GM21825 (cell line): Measurements from ENCODE around the gene KRT84.

ENCODE experiments used
- ATAC-seq: cut with Tn5 transposase; IDR thresholded peaks from one replicate; pipeline ENCODE4 v1.9.1; 2021; ENCODE audit warnings: mild to moderate bottlenecking, moderate library complexity; ENCODE audit not compliant: unreplicated experiment

Gene KRT84

DNA sequence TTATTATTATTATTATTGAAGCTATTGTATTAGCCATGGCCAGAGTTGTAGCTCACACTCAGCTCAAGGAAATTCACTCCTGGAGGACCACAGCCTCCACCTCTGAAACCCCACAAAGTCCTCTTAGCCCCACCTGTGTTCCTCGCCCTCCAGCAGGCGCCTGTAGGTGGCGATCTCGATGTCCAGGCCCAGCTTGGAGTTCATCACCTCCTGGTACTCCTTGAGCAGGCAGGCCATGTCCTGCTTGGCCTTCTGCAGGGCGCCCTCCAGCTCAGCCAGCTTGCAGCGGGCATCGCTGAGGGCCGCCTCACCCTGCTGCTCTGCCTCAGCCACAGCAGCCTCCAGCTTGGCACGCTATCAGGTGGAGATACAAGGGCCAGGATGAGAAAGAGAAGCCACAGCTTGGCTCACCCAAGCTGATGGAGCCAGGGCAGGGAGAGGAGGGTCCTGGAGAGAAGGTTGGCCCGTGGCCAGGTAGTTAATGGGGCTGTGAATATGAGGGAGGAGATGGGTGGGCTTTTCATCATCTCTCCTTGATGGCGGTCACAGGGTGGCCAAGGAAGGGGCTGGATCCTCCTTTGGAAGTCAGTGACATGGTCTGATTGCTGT is 23.2 kb downstream of the KRT84 start:
- ATAC-seq, result no peak

DNA sequence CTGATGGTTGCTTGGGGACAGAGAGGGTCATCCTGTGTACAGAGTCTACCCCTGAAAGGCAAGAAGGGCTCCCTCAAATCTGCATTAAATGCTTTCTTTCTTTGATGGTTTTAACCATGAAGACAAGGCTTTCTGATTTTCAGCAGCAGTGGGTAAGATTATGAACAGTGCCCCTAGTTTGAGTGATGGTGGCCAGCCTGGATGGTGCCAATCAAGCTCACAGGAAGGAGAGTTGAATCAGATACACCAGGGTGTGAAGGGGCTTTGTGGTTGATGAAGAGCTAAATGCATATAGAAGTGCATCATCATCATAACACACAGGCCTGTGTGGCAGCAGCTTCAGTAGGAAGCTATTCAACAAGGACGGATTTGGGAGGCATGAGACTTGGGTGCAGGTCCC is 23.9 kb downstream of the KRT84 start:
- no peak for ATAC-seq

DNA sequence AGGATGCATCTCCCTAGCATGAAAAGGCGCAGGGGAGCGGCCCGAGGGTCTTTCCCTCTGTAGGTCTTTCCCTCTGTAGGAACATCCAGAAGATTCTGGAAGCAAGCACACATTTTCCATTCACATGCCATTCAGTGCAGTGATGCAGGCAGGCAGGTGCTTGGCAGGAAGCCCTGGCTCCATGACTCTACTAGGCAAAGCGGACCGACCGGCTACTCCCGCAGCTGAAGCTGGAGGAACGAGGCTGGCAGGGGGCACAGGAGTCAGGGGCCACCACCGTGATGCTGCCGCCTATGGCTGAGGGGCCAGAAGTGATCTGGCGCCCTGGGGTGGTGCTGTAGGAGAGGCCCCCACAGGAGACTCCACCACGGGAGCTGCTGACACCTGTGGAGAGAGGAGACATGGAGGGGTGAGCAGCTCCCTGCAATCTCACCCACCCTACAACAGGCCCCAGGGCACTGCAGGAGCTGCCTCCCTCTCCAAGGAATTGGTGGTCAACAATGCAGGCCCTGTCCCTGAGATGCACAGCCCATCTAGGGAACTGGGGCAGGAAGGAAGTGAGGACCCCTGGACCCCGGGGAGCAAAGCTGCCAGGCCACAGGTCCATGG is 24.7 kb downstream of the KRT84 start:
- no peak for ATAC-seq

DNA sequence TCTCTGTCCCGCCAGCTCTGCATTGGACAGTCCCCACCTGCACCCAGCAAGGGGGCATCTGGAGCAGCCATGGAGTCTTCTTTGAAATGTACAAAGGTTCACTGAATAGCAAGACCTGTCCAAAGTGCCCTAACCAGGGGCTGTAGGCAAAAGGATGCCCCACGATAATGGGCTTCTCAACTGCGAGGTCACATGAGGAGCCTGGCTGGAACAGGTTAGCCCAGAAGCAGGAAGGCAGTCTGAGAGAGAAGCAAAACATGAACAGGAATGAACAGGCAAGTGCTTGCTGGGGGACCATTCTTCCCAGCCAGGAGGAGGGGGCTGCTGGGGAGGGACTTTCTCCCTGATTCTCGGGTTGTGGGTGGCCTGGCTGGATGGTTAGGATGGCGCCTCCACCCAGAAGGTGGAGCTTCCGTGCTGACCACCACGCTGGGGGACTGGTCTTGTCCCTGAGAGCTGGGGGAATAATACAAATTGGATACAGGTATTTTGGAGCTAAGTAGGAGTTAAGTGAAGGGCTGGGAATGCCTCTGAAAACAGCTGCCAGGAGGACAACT is 25.3 kb downstream of the KRT84 start:
- no peak for ATAC-seq

DNA sequence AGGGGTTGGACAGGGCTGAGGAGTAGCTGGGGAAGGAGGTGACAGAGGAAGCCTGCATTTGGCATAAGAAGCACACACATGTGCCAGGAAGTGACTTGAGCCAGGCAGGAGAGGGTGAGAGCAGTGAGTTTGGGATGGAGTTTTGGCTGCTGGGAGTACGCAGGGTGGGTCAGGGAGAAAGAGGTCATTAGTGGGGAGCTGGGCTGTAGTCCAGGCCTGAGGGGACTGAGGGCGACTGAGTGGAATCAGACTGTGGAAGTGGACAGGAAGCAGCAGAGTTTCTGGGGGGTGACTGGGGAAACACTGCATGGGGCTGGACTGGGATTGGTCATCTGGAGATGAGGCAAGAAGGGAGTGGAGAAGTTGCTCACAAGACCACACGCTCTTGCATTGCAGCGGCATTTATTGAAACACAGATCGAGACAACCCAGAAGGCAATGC is 25.8 kb downstream of the KRT84 start:
- no peak for ATAC-seq

DNA sequence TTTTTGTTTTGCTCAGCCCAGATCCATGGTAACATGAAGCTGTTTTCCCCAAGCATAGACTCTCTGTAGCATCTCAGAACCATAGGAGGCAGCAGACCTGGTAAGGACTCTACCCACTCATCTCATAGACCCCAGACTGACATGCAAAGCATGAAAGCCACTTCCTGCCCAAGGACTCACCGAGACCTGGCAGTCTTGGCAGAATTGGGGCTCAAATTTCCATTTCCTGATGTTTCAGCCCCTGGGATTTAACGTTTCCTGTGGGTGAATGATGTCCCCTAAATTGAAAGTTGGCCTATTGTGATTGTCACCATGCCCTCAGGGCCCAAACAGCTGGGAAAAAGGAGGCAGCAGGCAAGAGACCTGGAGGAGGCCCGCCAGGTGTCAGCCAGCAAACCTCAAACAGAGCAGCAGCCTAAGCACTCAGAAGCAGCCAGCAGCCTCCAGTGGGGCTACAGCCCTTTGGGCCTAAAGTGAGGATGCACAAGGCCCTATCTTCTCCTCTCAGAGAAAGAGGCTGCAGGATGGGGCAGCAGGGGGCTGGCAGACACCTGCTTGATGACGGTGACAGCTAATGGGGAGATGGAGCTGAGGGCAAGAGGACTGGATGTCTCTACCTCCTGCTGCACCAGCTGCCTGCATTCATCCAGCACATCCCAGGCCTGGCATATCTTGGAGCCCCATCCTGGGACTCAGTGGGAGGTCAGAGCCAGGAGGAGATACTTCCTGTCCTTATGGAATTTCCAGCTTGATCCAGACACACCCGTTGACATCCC is 26.7 kb downstream of the KRT84 start:
- ATAC-seq, result peak; percentile 96

DNA sequence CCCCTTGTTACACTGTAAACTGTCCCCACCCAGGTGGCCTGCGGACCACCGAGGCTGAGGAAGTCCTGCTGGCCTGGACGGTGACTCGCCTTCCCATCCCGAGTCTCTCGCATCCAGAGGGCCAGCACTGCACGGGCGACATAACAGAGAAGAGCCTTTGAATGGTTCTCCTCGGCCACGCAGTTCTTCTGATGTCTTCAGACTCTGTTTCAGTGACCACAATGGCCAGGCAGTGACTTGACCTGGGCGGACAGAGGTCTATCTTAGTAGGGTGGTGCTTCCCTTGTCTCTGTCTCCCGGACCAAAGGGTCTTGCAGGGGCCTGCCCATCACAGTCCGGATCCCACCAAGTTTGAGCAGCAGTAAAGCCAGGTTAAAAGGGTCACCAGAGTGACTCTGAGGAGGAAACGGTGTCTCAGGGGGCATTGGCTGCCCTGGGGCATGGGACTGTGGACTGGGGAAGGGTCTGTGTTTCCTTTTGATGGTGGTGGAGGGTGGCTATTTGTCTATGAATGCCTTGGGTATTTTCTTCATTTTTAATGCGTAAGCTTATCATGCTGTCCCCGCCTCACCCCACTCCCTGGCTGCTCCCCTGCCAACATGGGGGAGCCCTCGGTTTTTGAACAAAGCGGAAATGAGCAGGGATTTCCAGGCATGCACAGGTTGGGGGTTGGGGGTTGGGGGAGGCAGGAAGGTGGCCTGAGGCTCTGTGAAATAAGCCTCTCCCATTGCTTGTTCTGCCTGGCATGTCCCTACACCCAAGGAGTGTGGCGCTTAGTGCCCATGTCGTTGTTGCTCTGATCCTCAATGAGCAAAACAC is 28.5 kb downstream of the KRT84 start:
- no peak for ATAC-seq

DNA sequence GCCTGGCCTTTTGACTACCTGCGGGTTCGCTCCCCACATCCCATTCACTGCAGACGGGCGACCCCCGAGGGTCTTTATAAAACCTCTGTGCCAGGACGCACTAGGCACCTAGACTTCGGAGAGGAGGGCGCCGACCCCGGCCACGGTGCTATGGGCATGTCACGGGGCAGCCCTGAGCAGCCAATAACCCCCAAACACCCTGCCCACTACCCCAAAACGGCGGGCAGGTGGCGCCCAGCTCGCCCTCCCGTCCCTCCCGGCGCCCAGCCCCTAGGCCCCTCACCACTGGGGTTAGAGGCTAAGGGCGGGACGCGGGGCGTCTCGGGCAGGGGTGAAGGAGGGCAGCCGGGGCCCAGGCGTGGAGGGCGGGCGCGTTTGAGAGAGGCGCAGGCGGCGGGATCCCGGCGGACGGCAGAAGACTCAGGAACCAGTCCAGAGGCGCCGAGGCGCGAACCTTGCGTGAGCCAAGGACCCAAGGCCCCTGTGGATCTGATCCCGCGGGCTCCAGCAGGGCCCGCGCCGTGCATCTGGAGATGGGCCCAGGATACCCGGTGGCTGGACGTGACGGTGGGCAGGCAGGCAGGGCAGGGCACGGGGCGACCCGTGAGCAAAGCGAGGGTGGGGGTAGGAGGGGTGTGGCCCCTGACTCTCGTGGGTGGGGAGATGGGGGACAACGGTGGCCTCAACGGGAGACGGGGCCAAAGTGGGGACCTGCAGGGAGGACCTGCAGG is 29.3 kb downstream of the KRT84 start:
- no peak for ATAC-seq

DNA sequence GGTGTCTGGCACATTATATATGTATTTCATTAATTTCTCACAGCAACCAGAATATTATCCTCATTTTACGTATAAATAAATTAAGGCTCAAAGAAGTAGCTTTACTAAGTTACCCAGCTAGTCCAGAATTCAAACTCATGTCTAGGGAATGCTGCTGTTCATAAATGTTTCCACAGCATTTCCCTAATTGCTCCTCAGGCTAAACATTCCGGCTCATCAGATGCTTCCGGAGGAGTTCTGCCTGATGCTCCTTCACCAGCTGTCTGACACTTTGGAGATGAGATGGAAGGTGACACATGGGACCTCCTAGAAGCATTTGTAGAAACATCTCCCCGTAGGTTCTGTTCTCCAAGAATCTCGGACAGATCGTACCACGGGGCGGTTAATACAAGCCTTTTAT is 30.3 kb downstream of the KRT84 start:
- ATAC-seq, result no peak

DNA sequence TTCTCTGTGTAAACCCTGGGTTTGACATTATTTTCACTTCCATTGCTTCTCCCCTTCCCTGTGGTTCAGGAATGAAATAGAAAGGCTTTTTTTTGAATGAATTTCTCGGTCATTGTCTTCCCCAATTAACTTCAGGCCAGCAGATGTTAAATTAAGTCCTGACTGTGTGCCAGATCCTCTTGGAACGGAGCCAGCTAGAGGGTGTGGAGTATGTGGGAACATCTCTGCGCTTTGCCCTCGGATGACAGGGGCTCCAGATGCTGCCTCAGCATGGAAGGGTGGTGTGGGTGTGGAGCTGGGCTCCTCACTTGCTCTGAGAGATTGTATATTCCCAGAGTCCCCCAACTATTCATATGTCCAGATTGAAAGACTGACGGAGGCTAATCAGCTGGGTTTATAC is 31.3 kb downstream of the KRT84 start:
- no peak for ATAC-seq

DNA sequence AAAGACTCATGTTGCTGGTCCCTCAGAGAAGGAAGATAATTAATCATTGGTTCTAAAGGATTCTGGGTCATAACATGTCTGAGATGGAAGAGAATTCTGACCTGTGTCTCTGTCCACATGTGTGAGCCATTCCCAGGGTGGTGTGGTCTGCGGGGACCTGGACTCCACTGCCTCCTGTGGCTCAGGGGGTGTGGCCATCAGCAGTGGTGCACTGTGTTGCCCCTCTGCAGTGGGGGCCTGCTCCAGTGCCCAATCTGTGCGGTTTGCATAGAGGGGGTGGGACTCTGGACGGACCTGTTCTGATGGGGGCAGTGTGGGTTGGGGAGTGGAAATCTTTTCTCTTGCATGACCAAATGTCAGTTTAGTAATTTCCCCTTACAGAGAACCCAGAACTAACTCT is 31.7 kb downstream of the KRT84 start:
- ATAC-seq, result no peak

DNA sequence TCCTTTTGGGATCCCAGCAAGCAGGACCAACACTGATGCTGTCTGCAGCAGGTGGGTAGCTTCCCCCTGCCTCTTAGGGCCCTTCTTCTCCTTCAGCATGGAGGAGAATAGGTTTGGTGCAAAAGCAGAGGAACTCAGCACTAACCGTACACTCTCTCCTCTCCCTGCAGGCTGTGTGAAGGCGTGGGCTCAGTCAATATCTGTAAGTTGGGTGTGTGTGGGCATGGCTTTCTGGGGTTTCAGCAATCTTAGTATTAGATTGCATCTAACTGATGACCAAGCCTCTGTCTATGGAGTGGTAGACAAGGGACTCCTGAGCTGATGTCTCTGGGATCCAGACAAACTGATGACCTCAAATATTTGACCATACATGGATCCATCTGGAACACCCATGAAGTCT is 32.5 kb downstream of the KRT84 start:
- ATAC-seq, result no peak

DNA sequence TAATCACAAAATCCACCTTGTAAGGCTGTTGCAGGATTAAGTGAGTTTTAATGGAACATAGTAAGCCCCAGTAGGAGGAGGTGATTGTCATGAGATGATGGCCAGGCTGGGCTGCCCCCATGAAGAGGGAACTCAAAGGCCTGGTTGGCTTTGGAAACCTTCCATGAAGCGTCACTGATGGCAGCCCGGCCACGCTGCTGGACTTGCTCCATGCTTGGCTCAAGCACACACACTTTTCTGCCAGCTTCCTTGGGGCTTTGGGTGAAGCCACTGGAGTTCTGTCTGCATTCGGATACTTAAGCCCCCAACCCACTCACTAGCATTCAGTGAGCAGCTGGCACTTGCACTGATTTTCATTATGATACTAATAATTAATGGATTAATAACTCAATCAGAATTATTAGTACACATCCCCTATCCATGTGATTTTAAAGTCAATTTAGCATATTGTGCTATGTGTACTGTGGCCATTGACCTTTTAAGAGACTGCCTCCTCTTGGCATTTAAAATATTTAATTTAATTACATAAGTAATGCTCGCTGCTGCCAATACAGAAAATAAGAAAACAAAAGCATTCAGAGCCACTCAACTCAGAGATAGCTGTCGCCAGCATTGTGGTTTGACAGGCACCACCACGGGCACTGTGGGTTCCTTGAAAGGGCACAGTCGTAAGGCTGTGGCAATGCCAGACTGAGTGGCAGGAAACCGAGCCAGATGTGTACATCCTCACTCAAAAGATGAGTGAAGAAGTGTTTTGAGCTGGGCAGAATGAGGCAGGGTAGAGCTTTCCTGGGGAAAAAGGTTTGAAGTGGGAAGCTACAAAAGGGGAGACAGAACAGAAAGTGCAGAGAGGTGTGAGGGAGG is 34.0 kb downstream of the KRT84 start:
- ATAC-seq, result no peak

DNA sequence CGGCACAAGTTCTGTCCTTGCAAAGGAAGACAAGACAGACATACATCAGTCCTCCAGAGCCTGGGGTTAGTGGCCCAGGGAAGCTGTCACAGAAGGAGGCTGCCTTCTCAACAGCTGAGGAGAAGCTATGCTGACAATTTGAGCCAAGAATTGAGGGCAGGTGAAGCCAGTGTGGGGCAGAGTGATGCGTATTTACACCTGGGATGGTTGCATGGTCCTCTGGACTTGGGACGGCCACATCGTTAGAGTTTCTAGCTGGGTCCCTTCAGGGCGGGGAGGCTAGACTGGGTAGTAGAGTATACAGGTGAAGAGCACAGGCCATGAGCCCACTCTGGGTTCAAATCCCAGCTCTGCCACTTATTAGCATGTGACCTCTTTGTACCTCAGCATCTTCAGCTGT is 34.7 kb downstream of the KRT84 start:
- ATAC-seq, result no peak

DNA sequence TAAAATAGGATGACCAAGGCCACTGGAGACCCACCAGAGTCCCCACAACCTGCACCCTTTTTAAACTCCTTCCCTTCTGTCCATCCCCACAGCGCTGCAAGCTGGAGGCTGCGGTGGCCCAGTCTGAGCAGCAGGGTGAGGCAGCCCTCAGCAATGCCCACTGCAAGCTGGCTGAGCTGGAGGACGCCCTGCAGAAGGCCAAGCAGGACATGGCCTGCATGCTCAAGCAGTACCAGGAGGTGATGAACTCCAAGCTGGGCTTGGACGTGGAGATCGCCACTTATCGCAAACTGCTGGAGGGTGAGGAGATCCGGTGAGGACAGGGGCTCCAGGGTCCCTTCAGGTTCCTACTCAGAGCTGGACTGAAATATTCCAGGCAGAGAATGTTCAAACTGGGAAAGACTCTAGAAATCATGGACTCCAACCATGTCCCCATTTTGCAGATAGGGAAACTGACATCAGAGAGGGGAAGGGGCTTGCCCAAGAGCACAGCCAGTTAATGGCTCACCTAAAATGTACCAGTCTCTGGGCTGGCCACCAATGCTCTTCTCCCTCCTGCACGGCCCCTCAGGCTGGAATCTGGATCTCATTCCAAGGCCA is 35.3 kb downstream of the KRT84 start:
- ATAC-seq, result no peak

DNA sequence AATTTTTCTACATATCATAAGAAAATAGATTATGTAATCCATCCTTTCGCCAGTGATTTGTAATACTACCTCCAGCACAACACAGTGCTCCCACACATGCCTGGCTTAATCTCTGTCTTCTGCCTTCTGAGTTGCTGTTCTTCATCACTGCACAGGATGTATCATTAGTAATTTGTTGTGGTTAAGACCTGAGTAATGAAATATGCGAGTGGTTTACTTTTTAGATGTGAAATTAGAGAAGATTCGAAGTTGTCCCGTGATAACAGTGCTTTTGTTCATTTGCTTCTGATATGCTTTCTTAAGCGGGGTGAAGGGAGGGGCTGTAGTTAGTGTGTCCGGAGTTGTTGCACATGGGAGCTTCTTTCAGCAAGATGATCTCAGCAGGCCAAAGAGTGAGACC is 36.3 kb downstream of the KRT84 start:
- no peak for ATAC-seq

DNA sequence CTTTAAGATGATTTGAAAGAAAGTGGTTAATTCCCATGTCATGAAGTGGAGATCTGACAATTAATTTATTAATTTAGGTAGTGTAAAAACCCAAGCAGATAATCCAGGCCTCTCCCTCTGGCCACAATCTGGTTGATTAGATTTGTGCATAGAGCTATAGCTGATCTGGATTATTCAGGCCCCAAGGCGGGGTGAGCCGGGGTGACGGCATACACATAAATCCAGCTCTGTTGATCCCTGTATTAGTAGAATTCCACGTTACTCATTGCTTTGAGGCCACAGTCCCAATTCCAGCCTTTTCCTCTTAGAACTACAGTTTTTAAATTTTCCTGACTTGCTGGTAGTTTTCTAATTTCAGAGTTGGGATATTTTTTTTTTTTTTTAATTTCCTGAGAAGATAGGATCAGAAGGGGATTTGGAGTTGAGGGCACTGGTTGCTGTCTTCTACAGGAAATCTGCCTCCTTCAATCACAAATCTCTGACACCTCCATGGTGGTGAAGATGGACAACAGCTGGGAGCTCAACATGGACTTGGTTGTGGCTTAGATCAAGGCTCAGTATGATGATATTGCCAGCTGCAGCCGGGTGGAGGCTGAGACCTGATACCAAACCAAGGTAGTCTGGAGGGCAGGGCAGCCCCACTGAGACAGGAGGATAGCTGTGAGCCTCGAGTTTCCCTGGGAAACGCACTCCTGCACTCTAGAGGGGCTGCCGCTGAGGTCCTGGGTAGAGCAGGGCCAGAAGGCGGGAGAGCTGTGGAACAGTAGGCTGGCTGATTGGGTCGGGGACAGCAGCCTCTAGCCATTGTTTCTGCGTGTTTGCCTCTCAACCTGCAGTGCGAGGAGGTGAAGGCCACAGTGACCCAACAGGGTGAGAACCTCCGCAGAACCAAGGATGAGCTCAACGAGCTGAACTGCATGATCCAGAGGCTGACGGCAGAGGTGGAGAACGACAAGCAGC is 37.6 kb downstream of the KRT84 start:
- no peak for ATAC-seq

DNA sequence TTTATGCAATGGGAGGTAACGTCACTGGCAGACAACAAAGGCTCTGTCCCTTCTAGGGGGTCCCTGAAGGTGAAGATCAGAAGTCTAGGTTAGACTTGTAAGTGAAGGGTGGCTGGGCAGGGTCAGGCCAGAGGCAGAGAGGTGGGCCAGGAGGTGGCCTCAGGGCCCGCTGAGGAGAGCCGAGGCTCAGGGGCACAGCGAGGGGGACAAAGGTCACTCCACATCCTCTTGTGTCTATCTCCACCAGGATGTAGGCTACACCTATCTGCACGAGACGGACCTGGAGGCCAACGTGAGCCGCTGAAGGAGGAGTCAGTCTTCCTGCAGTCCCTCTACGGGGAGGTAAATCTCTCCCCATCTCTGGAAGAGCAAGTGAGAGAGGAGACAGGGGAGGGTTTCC is 38.4 kb downstream of the KRT84 start:
- no peak for ATAC-seq
